Measurements from ENCODE around the gene LRMDA. TPM values are rescaled to one million over a fixed set of nuclear protein-coding genes. Genes with fewer than 3 reads are reported as not detected.

Gene LRMDA
- total RNA-seq, 4 donors from 2014 or later, result 9.8 to 18.6 (median 15.8) TPM

DNA sequence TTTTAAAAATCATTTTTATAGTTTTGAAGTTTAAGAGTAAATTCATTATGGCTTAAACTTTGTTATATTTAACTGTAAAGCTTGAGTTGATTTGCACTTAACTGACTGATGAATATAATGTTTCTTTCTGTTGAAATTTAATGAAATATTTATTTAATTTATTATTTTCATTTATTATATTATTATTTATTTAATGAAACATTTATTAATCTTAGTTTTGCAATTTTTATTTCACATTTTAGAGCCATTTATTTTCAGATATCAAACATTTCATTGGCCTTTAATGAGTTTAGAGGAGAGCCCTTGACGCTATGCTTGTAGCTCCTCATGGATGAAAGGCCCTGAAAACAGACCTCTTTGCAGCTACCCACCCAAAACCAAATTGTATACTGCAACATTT lies 570.0 kb downstream of the LRMDA start:
- H3K36me3 ChIP-seq, result no peaks in the 10 kb centered on the region
- H3K9me3 ChIP-seq, result no peaks in the 10 kb centered on the region
- no peak overlapping the region for H3K4me3 ChIP-seq
- no peak for DNase-seq (ENCODE audit: low spot score in 2 of 2)
- no peak overlapping the region for H3K27ac ChIP-seq
- no peak for TF ChIP-seq EP300 (IDR thresholded peaks at IDR 0.05)
- TF ChIP-seq CTCF (IDR thresholded peaks at IDR 0.05), result no peak
- no peak for TF ChIP-seq POLR2A (IDR thresholded peaks at IDR 0.05)
- H3K27me3 ChIP-seq, result no peaks in the 10 kb centered on the region
- 97 to 100% methylated on average over 1 of the region's 1 CpG for WGBS, 2 donors
- no peaks in the 10 kb centered on the region for H3K4me1 ChIP-seq

GRCh38 chr10:76002262-76002854 lies 570.9 kb downstream of the LRMDA start:
- H3K36me3 ChIP-seq, result no peaks in the 10 kb centered on the region
- no peak for DNase-seq (ENCODE audit: low spot score in 2 of 2)
- TF ChIP-seq CTCF (IDR thresholded peaks at IDR 0.05) (no peak), POLR2A (IDR thresholded peaks at IDR 0.05) (no peak), EP300 (IDR thresholded peaks at IDR 0.05) (no peak)
- no peaks in the 10 kb centered on the region for H3K27me3 ChIP-seq
- H3K27ac ChIP-seq, result no peak overlapping the region
- no peaks in the 10 kb centered on the region for H3K9me3 ChIP-seq
- no peaks in the 10 kb centered on the region for H3K4me1 ChIP-seq
- WGBS, 2 donors, result 95 to 100% methylated on average over 2 of the region's 2 CpGs
- no peak overlapping the region for H3K4me3 ChIP-seq

- H3K27ac ChIP-seq, result no peak overlapping the region
- H3K9me3 ChIP-seq, result no peaks in the 10 kb centered on the region
- no peaks in the 10 kb centered on the region for H3K36me3 ChIP-seq
- no peak for DNase-seq (ENCODE audit: low spot score in 2 of 2)
- WGBS, 2 donors, result 81 to 87% methylated on average over 14 of the region's 14 CpGs
- H3K4me1 ChIP-seq, result no peaks in the 10 kb centered on the region
- no peak overlapping the region for H3K4me3 ChIP-seq
- TF ChIP-seq CTCF (IDR thresholded peaks at IDR 0.05) (no peak), EP300 (IDR thresholded peaks at IDR 0.05) (no peak), POLR2A (IDR thresholded peaks at IDR 0.05) (no peak)
- no peaks in the 10 kb centered on the region for H3K27me3 ChIP-seq
Measured at GRCh38 chr10:76007667-76008181, 576.3 kb downstream of the LRMDA start.

- no peaks in the 10 kb centered on the region for H3K36me3 ChIP-seq
- TF ChIP-seq CTCF (IDR thresholded peaks at IDR 0.05) (no peak), POLR2A (IDR thresholded peaks at IDR 0.05) (no peak), EP300 (IDR thresholded peaks at IDR 0.05) (no peak)
- H3K4me3 ChIP-seq, result no peak overlapping the region
- no peaks in the 10 kb centered on the region for H3K9me3 ChIP-seq
- WGBS, 2 donors, result 85 to 87% methylated on average over 11 of the region's 11 CpGs
- no peaks in the 10 kb centered on the region for H3K4me1 ChIP-seq
- no peak overlapping the region for H3K27ac ChIP-seq
- no peak for DNase-seq (ENCODE audit: low spot score in 2 of 2)
- H3K27me3 ChIP-seq, result no peaks in the 10 kb centered on the region
Measured at GRCh38 chr10:76009531-76009930, 578.1 kb downstream of the LRMDA start.

DNA sequence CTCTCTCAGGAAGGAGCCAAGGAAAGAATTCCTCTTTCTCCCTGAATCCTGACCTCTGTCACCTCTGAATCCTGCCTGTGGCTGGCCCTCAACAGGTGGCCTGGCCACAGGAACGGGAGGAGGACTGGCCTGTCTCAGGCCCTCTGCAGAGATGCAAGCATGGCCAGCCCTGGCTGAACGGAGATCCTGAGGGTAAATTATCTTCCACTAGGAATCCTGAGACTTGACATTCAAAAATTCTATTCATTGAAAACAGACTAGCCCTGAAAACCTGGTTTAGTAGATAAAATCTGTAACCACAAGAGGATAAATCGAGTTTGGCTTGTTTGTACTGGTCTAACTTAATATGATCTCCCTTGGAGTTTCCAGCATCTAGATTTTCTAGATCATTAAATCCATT lies 579.3 kb downstream of the LRMDA start:
- H3K27ac ChIP-seq, result no peak overlapping the region
- no peak for TF ChIP-seq CTCF (IDR thresholded peaks at IDR 0.05)
- no peak for TF ChIP-seq POLR2A (IDR thresholded peaks at IDR 0.05)
- TF ChIP-seq EP300 (IDR thresholded peaks at IDR 0.05), result no peak
- 82 to 88% methylated on average over 3 of the region's 3 CpGs for WGBS, 2 donors
- DNase-seq (ENCODE audit: low spot score in 2 of 2), result no peak
- no peaks in the 10 kb centered on the region for H3K4me1 ChIP-seq
- no peak overlapping the region for H3K4me3 ChIP-seq
- no peaks in the 10 kb centered on the region for H3K36me3 ChIP-seq
- no peaks in the 10 kb centered on the region for H3K27me3 ChIP-seq
- H3K9me3 ChIP-seq, result no peaks in the 10 kb centered on the region

Data from tibial nerve (tissue), 4 donors.